Endodermal cell (in vitro differentiated cells): Measurements from ENCODE around the gene ALAD. TPM values are rescaled to one million over a fixed set of nuclear protein-coding genes. Genes with fewer than 3 reads are reported as not detected.

Source experiments
- DNase-seq: peaks from one replicate; pipeline ENCODE4 v3.0.0-alpha.2; 2017
- H3K27ac ChIP-seq: 2 replicates; pipeline ENCODE4 v1.5.1; 2013; ENCODE audit warnings: mild to moderate bottlenecking, low read depth, low read length, moderate library complexity
- H3K27me3 ChIP-seq: 2 replicates; pipeline ENCODE4 v1.6.1; 2013; ENCODE audit warnings: mild to moderate bottlenecking, low read length, moderate library complexity; ENCODE audit not compliant: insufficient read depth, control insufficient read depth, poor library complexity, severe bottlenecking
- H3K36me3 ChIP-seq: 2 replicates; pipeline ENCODE4 v1.7.0; 2013; ENCODE audit warnings: mild to moderate bottlenecking, low read length, moderate library complexity; ENCODE audit not compliant: control insufficient read depth, insufficient read depth
- H3K4me1 ChIP-seq: one replicate; pipeline ENCODE4 v1.7.0; 2013; ENCODE audit warnings: low read length; ENCODE audit not compliant: control insufficient read depth, insufficient read depth
- H3K4me3 ChIP-seq: 2 replicates; pipeline ENCODE4 v1.5.1; 2013; ENCODE audit warnings: mild to moderate bottlenecking, low read length, moderate library complexity
- H3K9ac ChIP-seq: 2 replicates; pipeline ENCODE4 v1.6.1; 2013; ENCODE audit warnings: mild to moderate bottlenecking, low read length, moderate library complexity; ENCODE audit not compliant: poor library complexity, severe bottlenecking; ENCODE audit errors: extremely low read depth
- H3K9me3 ChIP-seq: 2 replicates; pipeline ENCODE4 v1.6.1; 2013; ENCODE audit warnings: mild to moderate bottlenecking, low read length, moderate library complexity; ENCODE audit not compliant: control insufficient read depth
- H3K27ac Mint-ChIP-seq: 2 replicates; pipeline ENCODE4 v1.8.0; 2020; ENCODE audit warnings: mixed read lengths
- H3K27me3 Mint-ChIP-seq: 2 replicates; pipeline ENCODE4 v1.8.0; 2021; ENCODE audit warnings: mild to moderate bottlenecking, mixed read lengths; ENCODE audit not compliant: insufficient read depth
- H3K36me3 Mint-ChIP-seq: 2 replicates; pipeline ENCODE4 v1.8.0; 2020; ENCODE audit warnings: low read depth, mixed read lengths
- H3K4me1 Mint-ChIP-seq: 2 replicates; pipeline ENCODE4 v1.8.0; 2020; ENCODE audit warnings: mixed read lengths
- H3K4me3 Mint-ChIP-seq: 2 replicates; pipeline ENCODE4 v1.8.0; 2020; ENCODE audit warnings: mild to moderate bottlenecking, moderate library complexity, mixed read lengths
- H3K9me3 Mint-ChIP-seq: 2 replicates; pipeline ENCODE4 v1.8.0; 2020; ENCODE audit warnings: mild to moderate bottlenecking, mixed read lengths
- WGBS, 2 experiments: methylation state at CpG; one replicate each; pipeline versions ENCODE4 v1.1.5 to v1.1.7; 2013; ENCODE audit warnings: missing lambda C conversion rate in 2 of 2, mixed read lengths in 1 of 2; ENCODE audit not compliant: insufficient coverage in 1 of 2, insufficient read length in 1 of 2; 5-methylcytosine and 5-hydroxymethylcytosine counted together
- total RNA-seq, 2 donors: library from RNA; stranded (reverse); fragmentation: NEBNext Ultra II Directional in 1 of 2; extraction: Animal tissue kit (Norgen Biotek cat#: 25700) in 1 of 2; gene quantifications; 2 replicates in 1 of 2; 3 replicates in 1 of 2; pipeline ENCODE4 v1.2.1, GENCODE V29; 2021
- TF ChIP-seq, protein P1 (sequence below): fragments of 200-600 bp; sonication (generic); conservative IDR thresholded peaks from 2 replicates; pipeline ENCODE4 v1.5.0; 2021; ENCODE audit warnings: antibody characterized with exemption, mild to moderate bottlenecking

The ALAD gene
- total RNA-seq, 2 donors from 2014 or later: 40.4 to 51.9 TPM

DNA sequence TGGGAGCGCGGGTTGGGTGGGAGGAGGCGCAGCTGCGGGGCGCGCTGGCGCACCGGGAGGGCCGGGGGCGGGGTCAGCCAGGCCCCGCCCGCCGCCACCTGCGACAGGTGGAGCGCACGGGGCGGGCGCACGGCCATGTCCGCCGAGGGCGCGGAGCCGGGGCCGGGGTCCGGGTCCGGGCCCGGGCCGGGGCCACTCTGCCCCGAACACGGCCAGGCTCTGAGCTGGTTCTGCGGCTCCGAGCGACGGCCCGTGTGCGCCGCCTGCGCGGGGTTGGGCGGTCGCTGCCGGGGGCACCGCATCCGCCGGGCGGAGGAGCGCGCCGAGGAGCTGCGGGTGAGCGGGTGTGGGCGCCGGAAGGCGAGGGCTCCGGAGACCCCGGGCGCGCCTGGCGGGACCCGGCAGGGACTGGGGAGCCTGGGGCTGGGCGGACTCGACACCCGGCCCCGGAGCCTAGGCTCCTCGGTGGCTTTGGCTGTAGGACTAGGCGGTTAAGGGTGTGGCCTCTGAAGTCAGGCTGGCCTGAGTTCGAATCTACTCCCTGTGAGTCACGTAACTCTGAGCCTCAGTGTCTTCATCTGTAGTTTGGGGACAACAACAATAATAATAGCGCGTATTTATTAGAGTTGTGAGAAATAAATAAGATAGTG, 51.5 kb downstream of the ALAD start, which contains the start of gene BSPRY:
BSPRY (plus strand) TSS at position 97 of the 650 bp plus-strand sequence; CDS start at position 136, 39 bp downstream.
- H3K27me3 Mint-ChIP-seq: peaks cover 23% of the 10 kb centered on the region
- peak; percentile 78 for DNase-seq
- no peak within 1 kb of the TSS for H3K9ac ChIP-seq

DNA sequence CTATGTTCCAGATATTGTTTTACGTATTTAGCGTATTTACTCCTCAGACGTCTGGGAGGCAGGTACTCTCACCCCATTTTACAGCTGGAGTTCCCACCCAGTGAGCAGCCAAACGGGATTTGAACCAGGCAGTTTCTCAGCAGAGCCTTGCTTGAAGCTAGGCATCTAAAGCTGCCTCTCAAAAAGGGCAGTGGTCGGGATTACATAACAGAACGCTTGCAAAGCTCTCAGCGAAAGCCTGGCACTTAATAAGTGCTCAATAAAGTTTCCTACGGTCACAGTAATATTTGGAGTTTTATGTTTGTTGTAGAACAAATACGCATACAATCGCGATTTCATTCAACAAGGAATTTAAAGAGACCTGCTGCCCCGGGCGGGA, 52.0 kb downstream of the ALAD start:
- no peak overlapping the region for H3K9ac ChIP-seq
- no peaks in the 10 kb centered on the region for H3K36me3 ChIP-seq
- H3K4me1 ChIP-seq: peaks cover 5% of the 10 kb centered on the region
- Mint-ChIP-seq H3K27me3 (peaks cover 23% of the 10 kb centered on the region), H3K4me3 (peak overlapping the region; percentile 70), H3K36me3 (peaks cover 9% of the 10 kb centered on the region), H3K9me3 (no peaks in the 10 kb centered on the region), H3K4me1 (peaks cover 28% of the 10 kb centered on the region), H3K27ac (no peak overlapping the region)
- H3K9me3 ChIP-seq: no peaks in the 10 kb centered on the region
- peaks cover 20% of the 10 kb centered on the region for H3K27me3 ChIP-seq
- no peak for DNase-seq
- H3K4me3 ChIP-seq: peak overlapping the region; percentile 60
- 28 to 31% methylated on average over 7 to 13 of the region's 13 CpGs for WGBS, 2 experiments
- no peak overlapping the region for H3K27ac ChIP-seq
- TF ChIP-seq, protein P1, sequence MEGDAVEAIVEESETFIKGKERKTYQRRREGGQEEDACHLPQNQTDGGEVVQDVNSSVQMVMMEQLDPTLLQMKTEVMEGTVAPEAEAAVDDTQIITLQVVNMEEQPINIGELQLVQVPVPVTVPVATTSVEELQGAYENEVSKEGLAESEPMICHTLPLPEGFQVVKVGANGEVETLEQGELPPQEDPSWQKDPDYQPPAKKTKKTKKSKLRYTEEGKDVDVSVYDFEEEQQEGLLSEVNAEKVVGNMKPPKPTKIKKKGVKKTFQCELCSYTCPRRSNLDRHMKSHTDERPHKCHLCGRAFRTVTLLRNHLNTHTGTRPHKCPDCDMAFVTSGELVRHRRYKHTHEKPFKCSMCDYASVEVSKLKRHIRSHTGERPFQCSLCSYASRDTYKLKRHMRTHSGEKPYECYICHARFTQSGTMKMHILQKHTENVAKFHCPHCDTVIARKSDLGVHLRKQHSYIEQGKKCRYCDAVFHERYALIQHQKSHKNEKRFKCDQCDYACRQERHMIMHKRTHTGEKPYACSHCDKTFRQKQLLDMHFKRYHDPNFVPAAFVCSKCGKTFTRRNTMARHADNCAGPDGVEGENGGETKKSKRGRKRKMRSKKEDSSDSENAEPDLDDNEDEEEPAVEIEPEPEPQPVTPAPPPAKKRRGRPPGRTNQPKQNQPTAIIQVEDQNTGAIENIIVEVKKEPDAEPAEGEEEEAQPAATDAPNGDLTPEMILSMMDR: no peak

More for the DNA sequence above, 51.5 kb downstream of the ALAD start, which contains the start of gene BSPRY:
- Histone ChIP-seq H3K4me3 (peak within 1 kb of the TSS; percentile 82), H3K27ac (no peak within 1 kb of the TSS), H3K9me3 (no peaks in the 10 kb centered on the region), H3K27me3 (peaks cover 20% of the 10 kb centered on the region), H3K4me1 (peaks cover 5% of the 10 kb centered on the region), H3K36me3 (no peaks in the 10 kb centered on the region)
- peaks cover 28% of the 10 kb centered on the region for H3K4me1 Mint-ChIP-seq
- H3K27ac Mint-ChIP-seq: no peak within 1 kb of the TSS
- H3K4me3 Mint-ChIP-seq: peak within 1 kb of the TSS; percentile 70
- peaks cover 9% of the 10 kb centered on the region for H3K36me3 Mint-ChIP-seq
- 2% methylated on average over 16 to 71 of the region's 71 CpGs for WGBS, 2 experiments
- TF ChIP-seq, protein P1: no peak
- H3K9me3 Mint-ChIP-seq: no peaks in the 10 kb centered on the region

DNA sequence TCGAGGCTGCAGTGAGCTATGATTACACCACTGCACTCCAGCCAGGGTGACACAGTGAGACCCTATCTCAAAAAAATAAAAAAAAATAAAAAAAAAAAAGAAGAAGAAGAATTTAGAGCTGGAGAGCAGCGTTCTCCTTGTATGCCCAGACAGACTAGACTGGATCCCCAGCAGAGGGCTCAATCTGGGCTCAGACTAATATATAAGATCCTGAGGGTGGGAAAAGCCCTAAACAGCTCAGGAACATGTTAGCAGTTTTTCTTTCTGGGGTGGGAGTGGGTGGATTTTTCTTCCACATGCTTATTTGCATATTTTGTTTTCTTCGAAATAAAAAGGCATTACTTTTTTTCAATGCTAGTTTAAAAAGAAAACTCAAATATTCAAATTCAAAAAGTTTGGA, 52.6 kb downstream of the ALAD start:
- H3K27me3 ChIP-seq: peaks cover 20% of the 10 kb centered on the region
- peak overlapping the region; percentile 70 for H3K4me3 Mint-ChIP-seq

More for the DNA sequence above, 52.6 kb downstream of the ALAD start:
- Histone ChIP-seq H3K9ac (no peak overlapping the region), H3K4me3 (no peak overlapping the region), H3K9me3 (no peaks in the 10 kb centered on the region), H3K27ac (no peak overlapping the region), H3K36me3 (no peaks in the 10 kb centered on the region), H3K4me1 (peaks cover 5% of the 10 kb centered on the region)
- peaks cover 28% of the 10 kb centered on the region for H3K4me1 Mint-ChIP-seq
- 86 to 87% methylated on average over 1 to 3 of the region's 3 CpGs for WGBS, 2 experiments
- DNase-seq: peak; percentile 29
- no peaks in the 10 kb centered on the region for H3K9me3 Mint-ChIP-seq
- H3K27me3 Mint-ChIP-seq: peaks cover 24% of the 10 kb centered on the region
- TF ChIP-seq, protein P1: peak; percentile 20
- no peak overlapping the region for H3K27ac Mint-ChIP-seq
- peaks cover 5% of the 10 kb centered on the region for H3K36me3 Mint-ChIP-seq
